ENCODE measurements around the gene RIMS1.

The RIMS1 gene

GRCh38 chr6:71886184-71887005, at the start of gene RIMS1:
TSS of gene RIMS1 (plus strand) at chr6:71886550. CDS start at chr6:71887024, 474 bp downstream.
- Mint-ChIP-seq H3K27ac (no peak within 1 kb of the TSS), H3K9me3 (no peaks in the 10 kb centered on the region), H3K27me3 (peaks cover 54 to 59% of the 10 kb centered on the region in 2 donors), H3K4me1 (peaks cover 7 to 13% of the 10 kb centered on the region in 2 donors), H3K36me3 (peaks cover 0 to 3% of the 10 kb centered on the region in 2 donors), H3K4me3 (peak within 1 kb of the TSS; percentile 70 to 74)
- DNase-seq (peak; percentile 5), ATAC-seq (replicated peaks) (peak; percentile 70 to 72)

GRCh38 chr6:71851214-71851613, 35.1 kb upstream of the RIMS1 start:
- H3K9me3 Mint-ChIP-seq, result peaks cover 0 to 3% of the 10 kb centered on the region in 2 donors
- no peaks in the 10 kb centered on the region for H3K27me3 Mint-ChIP-seq
- no peaks in the 10 kb centered on the region for H3K4me1 Mint-ChIP-seq
- ATAC-seq (replicated peaks), result no peak
- no peak overlapping the region for H3K27ac Mint-ChIP-seq
- no peak overlapping the region for H3K4me3 Mint-ChIP-seq
- H3K36me3 Mint-ChIP-seq, result no peaks in the 10 kb centered on the region
- DNase-seq, result no peak

GRCh38 chr6:71852948-71853347, 33.4 kb upstream of the RIMS1 start:
- Mint-ChIP-seq H3K4me1 (no peaks in the 10 kb centered on the region), H3K27me3 (no peaks in the 10 kb centered on the region), H3K4me3 (no peak overlapping the region), H3K27ac (no peak overlapping the region), H3K9me3 (peaks cover 0 to 3% of the 10 kb centered on the region in 2 donors), H3K36me3 (no peaks in the 10 kb centered on the region)
- ATAC-seq (replicated peaks) (no peak), DNase-seq (no peak)

GRCh38 chr6:71855406-71855805, 30.9 kb upstream of the RIMS1 start:
- H3K9me3 Mint-ChIP-seq, result peaks cover 0 to 3% of the 10 kb centered on the region in 2 donors
- H3K27me3 Mint-ChIP-seq, result no peaks in the 10 kb centered on the region
- DNase-seq, result no peak
- no peaks in the 10 kb centered on the region for H3K36me3 Mint-ChIP-seq
- no peak overlapping the region for H3K27ac Mint-ChIP-seq
- H3K4me1 Mint-ChIP-seq, result no peaks in the 10 kb centered on the region
- ATAC-seq (replicated peaks), result no peak
- H3K4me3 Mint-ChIP-seq, result no peak overlapping the region

- Mint-ChIP-seq H3K4me3 (no peak overlapping the region), H3K36me3 (no peaks in the 10 kb centered on the region), H3K27ac (no peak overlapping the region), H3K27me3 (peaks cover 6 to 10% of the 10 kb centered on the region in 2 donors), H3K9me3 (peaks cover 0 to 3% of the 10 kb centered on the region in 2 donors), H3K4me1 (no peaks in the 10 kb centered on the region)
- no peak for DNase-seq
- ATAC-seq (replicated peaks), result no peak
Observed at GRCh38 chr6:71879016-71879415, 7.3 kb upstream of the RIMS1 start.

GRCh38 chr6:71887006-71887743, 825 bp downstream of the RIMS1 start:
- no peak for ATAC-seq (replicated peaks)
- Mint-ChIP-seq H3K4me3 (peak overlapping the region; percentile 70 to 74), H3K36me3 (peaks cover 0 to 3% of the 10 kb centered on the region in 2 donors)

GRCh38 chr6:71887744-71888230, 1.4 kb downstream of the RIMS1 start:
- DNase-seq (no peak), ATAC-seq (replicated peaks) (no peak)
- Mint-ChIP-seq H3K4me1 (peaks cover 7 to 13% of the 10 kb centered on the region in 2 donors), H3K27me3 (peaks cover 54 to 64% of the 10 kb centered on the region in 2 donors), H3K4me3 (no peak overlapping the region), H3K27ac (no peak overlapping the region), H3K9me3 (no peaks in the 10 kb centered on the region), H3K36me3 (peaks cover 0 to 3% of the 10 kb centered on the region in 2 donors)

More at GRCh38 chr6:71887006-71887743, 825 bp downstream of the RIMS1 start:
- H3K4me1 Mint-ChIP-seq, result peaks cover 7 to 13% of the 10 kb centered on the region in 2 donors
- peaks cover 54 to 61% of the 10 kb centered on the region in 2 donors for H3K27me3 Mint-ChIP-seq
- H3K9me3 Mint-ChIP-seq, result no peaks in the 10 kb centered on the region
- H3K27ac Mint-ChIP-seq, result no peak overlapping the region
- DNase-seq, result no peak

GRCh38 chr6:71888756-71889340, 2.5 kb downstream of the RIMS1 start:
- H3K9me3 Mint-ChIP-seq, result no peaks in the 10 kb centered on the region
- DNase-seq, result no peak
- H3K4me3 Mint-ChIP-seq, result no peak overlapping the region
- no peak for ATAC-seq (replicated peaks)
- no peak overlapping the region for H3K27ac Mint-ChIP-seq
- peaks cover 49 to 62% of the 10 kb centered on the region in 2 donors for H3K27me3 Mint-ChIP-seq
- H3K4me1 Mint-ChIP-seq, result peaks cover 7 to 13% of the 10 kb centered on the region in 2 donors
- H3K36me3 Mint-ChIP-seq, result peaks cover 0 to 3% of the 10 kb centered on the region in 2 donors

- Mint-ChIP-seq H3K27me3 (peaks cover 47 to 57% of the 10 kb centered on the region in 2 donors), H3K4me1 (peaks cover 7 to 13% of the 10 kb centered on the region in 2 donors), H3K27ac (no peak overlapping the region), H3K9me3 (no peaks in the 10 kb centered on the region), H3K4me3 (no peak overlapping the region), H3K36me3 (peaks cover 0 to 3% of the 10 kb centered on the region in 2 donors)
- ATAC-seq (replicated peaks) (no peak), DNase-seq (no peak)
Observed at GRCh38 chr6:71889366-71889765, 3.0 kb downstream of the RIMS1 start.

- Mint-ChIP-seq H3K9me3 (no peaks in the 10 kb centered on the region), H3K27ac (no peak overlapping the region)
Observed at GRCh38 chr6:71892641-71893040, 6.3 kb downstream of the RIMS1 start.

GRCh38 chr6:71900642-71901041, 14.3 kb downstream of the RIMS1 start:
- DNase-seq (no peak), ATAC-seq (replicated peaks) (no peak)
- H3K27ac Mint-ChIP-seq, result no peak overlapping the region
- H3K9me3 Mint-ChIP-seq, result peaks cover 0 to 2% of the 10 kb centered on the region in 2 donors
- no peaks in the 10 kb centered on the region for H3K36me3 Mint-ChIP-seq
- peaks cover 4 to 5% of the 10 kb centered on the region in 2 donors for H3K27me3 Mint-ChIP-seq
- H3K4me1 Mint-ChIP-seq, result no peaks in the 10 kb centered on the region
- H3K4me3 Mint-ChIP-seq, result no peak overlapping the region

More at GRCh38 chr6:71892641-71893040, 6.3 kb downstream of the RIMS1 start:
- Mint-ChIP-seq H3K27me3 (peaks cover 21 to 27% of the 10 kb centered on the region in 2 donors), H3K36me3 (no peaks in the 10 kb centered on the region), H3K4me3 (no peak overlapping the region), H3K4me1 (no peaks in the 10 kb centered on the region)
- no peak for ATAC-seq (replicated peaks)
- DNase-seq, result no peak

- DNase-seq (no peak), ATAC-seq (replicated peaks) (no peak)
- Mint-ChIP-seq H3K27me3 (peaks cover 4 to 5% of the 10 kb centered on the region in 2 donors), H3K9me3 (peaks cover 0 to 2% of the 10 kb centered on the region in 2 donors), H3K4me3 (no peak overlapping the region), H3K4me1 (no peaks in the 10 kb centered on the region), H3K27ac (no peak overlapping the region), H3K36me3 (no peaks in the 10 kb centered on the region)
Observed at GRCh38 chr6:71902261-71902660, 15.9 kb downstream of the RIMS1 start.

GRCh38 chr6:71906813-71907212, 20.5 kb downstream of the RIMS1 start:
- Mint-ChIP-seq H3K4me3 (no peak overlapping the region), H3K4me1 (no peaks in the 10 kb centered on the region), H3K27ac (no peak overlapping the region), H3K36me3 (no peaks in the 10 kb centered on the region), H3K27me3 (peaks cover 4 to 5% of the 10 kb centered on the region in 2 donors), H3K9me3 (peaks cover 0 to 2% of the 10 kb centered on the region in 2 donors)
- ATAC-seq (replicated peaks), result no peak
- DNase-seq, result no peak

GRCh38 chr6:71908162-71908765, 21.9 kb downstream of the RIMS1 start:
- Mint-ChIP-seq H3K27ac (no peak overlapping the region), H3K4me3 (no peak overlapping the region), H3K27me3 (peaks cover 4 to 5% of the 10 kb centered on the region in 2 donors), H3K4me1 (no peaks in the 10 kb centered on the region), H3K36me3 (no peaks in the 10 kb centered on the region), H3K9me3 (peaks cover 0 to 2% of the 10 kb centered on the region in 2 donors)
- DNase-seq, result no peak
- peak in 1 of 2 donors; percentile 25 for ATAC-seq (replicated peaks)

Measured in stimulated activated naive B cell treated with anti-CD40 and anti-IgM and Interleukin-4, amounts not matched to agents 10 μg/mL and 1 μg/mL and 100 μg/mL, for 72 hours (primary cell).